Osteoblast (primary cell): ENCODE measurements around the gene DPEP2NB. TPM values are rescaled to one million over a fixed set of nuclear protein-coding genes. Genes with fewer than 3 reads are reported as not detected.
A peak's percentile ranks its signal among the peaks of the same experiment; 100 is the strongest.

Experiments used
- DNase-seq: peaks from one replicate; pipeline ENCODE4 v3.0.0; 2011; ENCODE audit warnings: low spot score, mixed read lengths; ENCODE audit not compliant: insufficient read length; ENCODE audit errors: missing footprints
- H2AFZ ChIP-seq: 2 replicates; pipeline ENCODE4 v1.6.0; 2011; ENCODE audit warnings: mild to moderate bottlenecking, low read length
- H3K27ac ChIP-seq: 2 replicates; pipeline ENCODE4 v1.5.1; 2011; ENCODE audit warnings: mild to moderate bottlenecking, low read depth, low read length, moderate library complexity
- H3K27me3 ChIP-seq: 2 replicates; pipeline ENCODE4 v1.6.0; 2012; ENCODE audit warnings: mild to moderate bottlenecking, control low read depth, inconsistent platforms, low read length, moderate library complexity; ENCODE audit not compliant: insufficient read depth
- H3K36me3 ChIP-seq: 2 replicates; pipeline ENCODE4 v1.5.1; 2011; ENCODE audit warnings: mild to moderate bottlenecking, low read length, control low read depth, moderate library complexity; ENCODE audit not compliant: insufficient read depth
- H3K4me1 ChIP-seq: 2 replicates; pipeline ENCODE4 v1.5.1; 2011; ENCODE audit warnings: mild to moderate bottlenecking, low read length, control low read depth, moderate library complexity; ENCODE audit not compliant: insufficient read depth
- H3K4me2 ChIP-seq: 2 replicates; pipeline ENCODE4 v1.6.0; 2011; ENCODE audit warnings: mild to moderate bottlenecking, low read length; ENCODE audit not compliant: insufficient read depth
- H3K4me3 ChIP-seq: fragments of 200-600 bp; sonication (generic); 3 replicates; pipeline ENCODE4 v1.5.1; 2012; ENCODE audit warnings: mild to moderate bottlenecking, low read length, inconsistent platforms; ENCODE audit not compliant: insufficient read depth
- H3K79me2 ChIP-seq: 2 replicates; pipeline ENCODE4 v1.6.0; 2012; ENCODE audit warnings: mild to moderate bottlenecking, low read length, control low read depth, inconsistent platforms; ENCODE audit not compliant: insufficient read depth
- H3K9me3 ChIP-seq: 2 replicates; pipeline ENCODE4 v1.5.1; 2011; ENCODE audit warnings: low read depth, low read length, control low read depth
- H4K20me1 ChIP-seq: 2 replicates; pipeline ENCODE4 v1.6.0; 2012; ENCODE audit warnings: mild to moderate bottlenecking, low read length, control low read depth; ENCODE audit not compliant: insufficient read depth
- total RNA-seq: library from RNA; depleted of rRNA; stranded (reverse); fragments of >200 nt; gene quantifications from 2 replicates; pipeline ENCODE4 v1.2.3, GENCODE V29; 2012
- TF ChIP-seq, protein P1 (sequence below): IDR thresholded peaks from 2 replicates; pipeline ENCODE4 v1.5.1; 2011; ENCODE audit warnings: mild to moderate bottlenecking, low read depth, low read length, moderate library complexity; ENCODE audit errors: extremely low read depth

DPEP2NB gene
- total RNA-seq, 1 donor: not detected

DNA sequence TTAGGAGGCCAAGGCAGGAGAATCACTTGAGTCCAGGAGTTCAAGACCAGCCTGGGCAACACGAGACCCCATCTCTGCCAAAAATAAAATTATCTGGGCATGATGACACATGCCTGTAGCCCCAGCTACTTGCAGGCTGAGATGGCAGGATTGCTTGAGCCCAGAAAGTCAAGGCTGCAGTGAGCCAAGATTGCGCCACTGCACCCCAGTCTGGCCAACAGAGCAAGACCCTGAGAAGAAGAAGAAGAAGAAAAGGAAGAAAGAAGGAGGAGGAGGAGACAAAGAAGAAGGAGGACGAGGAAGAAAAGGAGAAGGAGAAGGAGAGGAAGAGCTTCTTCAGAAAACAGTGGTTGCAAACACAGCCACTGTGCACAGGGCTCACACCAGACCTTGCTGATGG, 27.0 kb downstream of the DPEP2NB start:
- H3K4me2 ChIP-seq: no peak overlapping the region
- no peaks in the 10 kb centered on the region for H3K9me3 ChIP-seq
- H2AFZ ChIP-seq: no peak overlapping the region
- TF ChIP-seq, protein P1, sequence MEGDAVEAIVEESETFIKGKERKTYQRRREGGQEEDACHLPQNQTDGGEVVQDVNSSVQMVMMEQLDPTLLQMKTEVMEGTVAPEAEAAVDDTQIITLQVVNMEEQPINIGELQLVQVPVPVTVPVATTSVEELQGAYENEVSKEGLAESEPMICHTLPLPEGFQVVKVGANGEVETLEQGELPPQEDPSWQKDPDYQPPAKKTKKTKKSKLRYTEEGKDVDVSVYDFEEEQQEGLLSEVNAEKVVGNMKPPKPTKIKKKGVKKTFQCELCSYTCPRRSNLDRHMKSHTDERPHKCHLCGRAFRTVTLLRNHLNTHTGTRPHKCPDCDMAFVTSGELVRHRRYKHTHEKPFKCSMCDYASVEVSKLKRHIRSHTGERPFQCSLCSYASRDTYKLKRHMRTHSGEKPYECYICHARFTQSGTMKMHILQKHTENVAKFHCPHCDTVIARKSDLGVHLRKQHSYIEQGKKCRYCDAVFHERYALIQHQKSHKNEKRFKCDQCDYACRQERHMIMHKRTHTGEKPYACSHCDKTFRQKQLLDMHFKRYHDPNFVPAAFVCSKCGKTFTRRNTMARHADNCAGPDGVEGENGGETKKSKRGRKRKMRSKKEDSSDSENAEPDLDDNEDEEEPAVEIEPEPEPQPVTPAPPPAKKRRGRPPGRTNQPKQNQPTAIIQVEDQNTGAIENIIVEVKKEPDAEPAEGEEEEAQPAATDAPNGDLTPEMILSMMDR: no peak
- peaks cover 4% of the 10 kb centered on the region for H3K4me1 ChIP-seq
- H3K79me2 ChIP-seq: no peaks in the 10 kb centered on the region
- no peaks in the 10 kb centered on the region for H3K36me3 ChIP-seq
- no peak overlapping the region for H3K27ac ChIP-seq
- H3K27me3 ChIP-seq: no peaks in the 10 kb centered on the region
- H3K4me3 ChIP-seq: no peak overlapping the region
- no peaks in the 10 kb centered on the region for H4K20me1 ChIP-seq
- no peak for DNase-seq

GRCh38 chr16:67987460-67988160, 28.1 kb downstream of the DPEP2NB start:
- Histone ChIP-seq H3K4me3 (no peak overlapping the region), H3K4me1 (no peaks in the 10 kb centered on the region), H3K27me3 (no peaks in the 10 kb centered on the region), H2AFZ (peak overlapping the region; percentile 92), H3K27ac (no peak overlapping the region), H3K4me2 (no peak overlapping the region), H3K9me3 (no peaks in the 10 kb centered on the region), H3K36me3 (no peaks in the 10 kb centered on the region), H4K20me1 (no peaks in the 10 kb centered on the region), H3K79me2 (no peaks in the 10 kb centered on the region)
- peak; percentile 69 for DNase-seq
- TF ChIP-seq, protein P1: no peak

DNA sequence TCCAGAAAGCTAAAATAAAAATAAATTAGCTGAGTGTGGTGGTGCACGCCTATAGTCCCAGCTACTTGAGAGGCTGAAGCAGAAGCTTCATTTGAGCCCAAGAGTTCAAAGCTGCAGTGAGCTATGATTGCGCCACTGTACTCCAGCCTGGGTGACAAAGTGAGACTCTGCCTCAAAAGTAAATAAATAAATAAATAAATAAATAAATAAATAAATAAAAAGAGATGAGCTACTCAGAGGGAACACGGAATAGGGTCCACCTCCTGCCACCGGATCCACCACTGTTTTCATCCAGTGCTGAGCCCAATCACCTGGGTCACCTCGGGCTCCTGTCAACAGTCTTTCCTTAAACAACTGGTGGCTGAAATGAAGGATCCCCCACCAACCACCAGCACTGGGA, 28.8 kb downstream of the DPEP2NB start:
- H4K20me1 ChIP-seq: no peaks in the 10 kb centered on the region
- H2AFZ ChIP-seq: peak overlapping the region; percentile 92
- no peaks in the 10 kb centered on the region for H3K9me3 ChIP-seq
- no peaks in the 10 kb centered on the region for H3K27me3 ChIP-seq
- H3K4me1 ChIP-seq: no peaks in the 10 kb centered on the region
- no peaks in the 10 kb centered on the region for H3K79me2 ChIP-seq
- H3K36me3 ChIP-seq: no peaks in the 10 kb centered on the region
- H3K4me2 ChIP-seq: no peak overlapping the region
- no peak overlapping the region for H3K4me3 ChIP-seq
- TF ChIP-seq, protein P1: no peak
- H3K27ac ChIP-seq: no peak overlapping the region
- peak; percentile 65 for DNase-seq

DNA sequence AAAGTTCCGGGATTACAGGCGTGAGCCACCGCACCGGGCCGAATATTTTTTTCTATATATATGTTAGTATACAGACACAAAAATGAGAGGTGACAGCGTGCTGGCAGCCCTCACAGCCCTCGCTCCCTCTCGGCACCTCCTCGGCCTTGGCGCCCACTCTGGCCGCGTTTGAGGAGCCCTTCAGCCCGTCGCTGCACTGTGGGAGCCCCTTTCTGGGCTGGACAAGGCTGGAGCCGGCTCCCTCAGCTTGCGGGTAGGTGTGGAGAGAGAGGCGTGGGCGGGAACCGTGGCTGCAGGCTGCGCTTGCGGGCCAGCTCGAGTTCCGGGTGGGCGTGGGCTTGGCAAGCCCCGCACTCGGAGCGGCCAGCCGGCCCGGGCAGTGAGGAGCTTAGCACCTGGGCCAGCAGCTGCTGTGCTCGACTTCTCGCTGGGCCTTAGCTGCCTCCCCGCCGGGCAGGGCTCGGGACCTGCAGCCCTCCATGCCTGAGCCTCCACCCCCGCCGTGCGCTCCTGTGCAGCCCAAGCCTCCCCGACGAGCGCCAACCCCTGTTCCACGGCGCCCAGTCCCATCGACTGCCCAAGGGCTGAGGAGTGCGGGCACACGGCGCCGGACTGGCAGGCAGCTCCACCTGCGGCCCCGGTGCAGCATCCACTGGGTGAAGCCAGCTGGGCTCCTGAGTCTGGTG, 33.6 kb downstream of the DPEP2NB start:
- Histone ChIP-seq H3K4me3 (no peak overlapping the region), H3K9me3 (no peaks in the 10 kb centered on the region), H3K4me1 (no peaks in the 10 kb centered on the region), H2AFZ (no peak overlapping the region), H3K27me3 (no peaks in the 10 kb centered on the region), H4K20me1 (no peaks in the 10 kb centered on the region), H3K27ac (no peak overlapping the region), H3K4me2 (no peak overlapping the region), H3K79me2 (no peaks in the 10 kb centered on the region), H3K36me3 (no peaks in the 10 kb centered on the region)
- DNase-seq: no peak
- TF ChIP-seq, protein P1: no peak
